Coronary artery (tissue), 2 donors: Measurements from ENCODE around the gene DPH6.
"Not testable (repeated sequence)": the region's sequence is repeated elsewhere in the genome, so short reads cannot be mapped to it uniquely, and the experiment has no call there.

Experiments
- DNase-seq: peaks from one replicate; pipeline ENCODE4 v3.0.0-alpha.2; 2017; ENCODE audit warnings: low spot score
- H3K27ac ChIP-seq, 2 donors: fragments of 200-600 bp; sonication (generic); one replicate each; pipeline ENCODE4 v1.5.1; 2016 to 2019
- H3K4me3 ChIP-seq: fragments of 200-600 bp; sonication (generic); 2 replicates; pipeline ENCODE4 v1.5.1; 2016; ENCODE audit warnings: mild to moderate bottlenecking, moderate library complexity
- TF ChIP-seq, protein P1 (sequence below): fragments of 200-600 bp; sonication (generic); IDR thresholded peaks from one replicate; pipeline ENCODE4 v1.5.1; 2019; ENCODE audit warnings: antibody characterized with exemption

Gene DPH6

DNA sequence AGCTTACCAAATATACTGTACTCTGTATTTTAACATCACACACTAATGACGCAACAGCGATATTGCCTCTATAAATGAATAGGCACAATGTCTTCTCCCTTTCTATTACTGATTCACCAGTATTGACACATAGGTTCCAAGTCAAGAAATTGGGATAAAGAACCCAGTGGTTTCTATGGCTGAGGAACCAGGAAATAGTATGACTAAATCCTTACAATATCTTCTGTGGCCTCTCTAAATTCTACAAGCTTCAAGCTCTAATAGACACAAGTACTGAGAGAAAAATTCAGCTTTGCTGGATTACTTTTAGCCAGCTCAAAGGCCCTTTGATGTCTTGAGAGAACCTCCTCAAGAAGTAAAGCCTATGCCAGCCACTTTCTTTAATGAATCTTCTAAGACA lies 162.5 kb downstream of the DPH6 start:
- no peak for DNase-seq
- TF ChIP-seq, protein P1, sequence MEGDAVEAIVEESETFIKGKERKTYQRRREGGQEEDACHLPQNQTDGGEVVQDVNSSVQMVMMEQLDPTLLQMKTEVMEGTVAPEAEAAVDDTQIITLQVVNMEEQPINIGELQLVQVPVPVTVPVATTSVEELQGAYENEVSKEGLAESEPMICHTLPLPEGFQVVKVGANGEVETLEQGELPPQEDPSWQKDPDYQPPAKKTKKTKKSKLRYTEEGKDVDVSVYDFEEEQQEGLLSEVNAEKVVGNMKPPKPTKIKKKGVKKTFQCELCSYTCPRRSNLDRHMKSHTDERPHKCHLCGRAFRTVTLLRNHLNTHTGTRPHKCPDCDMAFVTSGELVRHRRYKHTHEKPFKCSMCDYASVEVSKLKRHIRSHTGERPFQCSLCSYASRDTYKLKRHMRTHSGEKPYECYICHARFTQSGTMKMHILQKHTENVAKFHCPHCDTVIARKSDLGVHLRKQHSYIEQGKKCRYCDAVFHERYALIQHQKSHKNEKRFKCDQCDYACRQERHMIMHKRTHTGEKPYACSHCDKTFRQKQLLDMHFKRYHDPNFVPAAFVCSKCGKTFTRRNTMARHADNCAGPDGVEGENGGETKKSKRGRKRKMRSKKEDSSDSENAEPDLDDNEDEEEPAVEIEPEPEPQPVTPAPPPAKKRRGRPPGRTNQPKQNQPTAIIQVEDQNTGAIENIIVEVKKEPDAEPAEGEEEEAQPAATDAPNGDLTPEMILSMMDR, result no peak
- H3K27ac ChIP-seq, result no peak overlapping the region
- no peak overlapping the region for H3K4me3 ChIP-seq

DNA sequence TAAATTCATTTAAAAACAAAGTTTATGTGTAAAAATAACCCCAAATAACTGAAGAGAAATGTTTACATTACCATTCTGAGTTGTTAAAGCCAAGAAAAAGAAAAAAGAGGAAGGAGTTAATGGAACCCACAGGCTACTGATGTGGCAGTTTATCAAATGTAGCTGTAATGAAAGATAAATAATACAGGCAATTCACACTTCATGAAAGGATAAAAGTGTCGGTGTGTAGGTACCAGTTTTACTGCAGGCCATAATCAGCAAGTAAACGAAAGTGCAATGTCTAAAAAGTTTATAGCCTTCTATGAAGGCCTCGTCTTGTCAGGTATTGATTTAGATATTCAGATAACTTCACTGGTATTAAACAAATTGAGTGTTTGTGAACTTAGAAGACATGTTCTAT lies 164.6 kb downstream of the DPH6 start:
- Histone ChIP-seq H3K4me3 (no peak overlapping the region), H3K27ac (no peak overlapping the region)
- TF ChIP-seq, protein P1, result no peak
- DNase-seq, result no peak

DNA sequence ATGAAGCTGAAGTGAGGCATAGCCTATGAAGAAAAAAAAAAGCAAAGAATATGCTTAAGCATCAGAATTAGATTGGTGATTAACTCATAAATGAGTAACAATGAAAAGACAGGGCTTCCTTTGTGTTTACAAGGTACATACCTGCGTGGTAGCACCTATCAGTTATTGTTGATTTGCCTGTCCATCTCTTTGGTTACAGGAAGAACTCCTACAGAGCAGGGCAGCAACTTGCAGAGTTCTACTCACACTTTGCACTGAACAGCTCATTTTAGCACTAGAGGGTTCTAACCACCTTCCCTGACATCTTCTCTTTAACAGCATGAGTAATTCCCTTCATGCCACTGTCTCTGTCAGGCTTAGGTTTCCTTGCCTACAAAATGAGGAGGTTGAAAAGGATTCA lies 166.0 kb downstream of the DPH6 start:
- no peak for DNase-seq
- H3K27ac ChIP-seq, result no peak overlapping the region
- no peak overlapping the region for H3K4me3 ChIP-seq
- TF ChIP-seq, protein P1, result no peak

DNA sequence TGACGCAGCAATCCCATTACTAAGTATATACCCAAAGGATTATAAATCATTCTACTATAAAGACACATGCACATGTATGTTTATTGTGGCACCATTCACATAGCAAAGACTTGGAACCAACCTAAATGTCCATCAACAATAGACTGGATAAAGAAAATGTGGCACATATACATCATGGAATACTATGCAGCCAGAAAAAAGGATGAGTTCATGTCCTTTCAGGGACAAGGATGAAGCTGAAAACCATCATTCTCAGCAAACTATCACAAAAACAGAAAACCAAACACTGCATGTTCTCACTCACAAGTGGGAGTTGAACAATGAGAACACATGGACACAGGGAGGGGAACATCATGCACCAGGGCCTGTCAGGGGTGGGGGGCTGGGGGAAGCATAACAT lies 167.5 kb downstream of the DPH6 start:
- not testable (repeated sequence) for H3K4me3 ChIP-seq, DNase-seq, H3K27ac ChIP-seq

DNA sequence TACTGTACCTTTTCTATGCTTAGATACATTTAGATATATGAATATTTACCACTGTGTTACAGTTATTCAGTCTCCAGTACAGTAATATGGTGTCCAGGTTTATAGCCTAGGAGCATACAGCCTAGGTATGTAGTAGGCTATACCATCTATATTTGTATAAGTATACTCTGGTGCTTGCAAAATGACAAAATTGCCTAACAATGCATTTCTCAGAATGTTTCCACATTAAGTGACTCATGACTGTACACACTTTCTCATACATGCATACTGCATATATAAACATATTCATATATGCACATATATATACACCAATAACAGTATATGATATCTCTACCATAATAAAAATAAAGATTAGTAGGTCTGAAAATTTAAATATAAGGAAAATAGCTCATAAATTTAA lies 169.3 kb downstream of the DPH6 start:
- TF ChIP-seq, protein P1, result no peak

DNA sequence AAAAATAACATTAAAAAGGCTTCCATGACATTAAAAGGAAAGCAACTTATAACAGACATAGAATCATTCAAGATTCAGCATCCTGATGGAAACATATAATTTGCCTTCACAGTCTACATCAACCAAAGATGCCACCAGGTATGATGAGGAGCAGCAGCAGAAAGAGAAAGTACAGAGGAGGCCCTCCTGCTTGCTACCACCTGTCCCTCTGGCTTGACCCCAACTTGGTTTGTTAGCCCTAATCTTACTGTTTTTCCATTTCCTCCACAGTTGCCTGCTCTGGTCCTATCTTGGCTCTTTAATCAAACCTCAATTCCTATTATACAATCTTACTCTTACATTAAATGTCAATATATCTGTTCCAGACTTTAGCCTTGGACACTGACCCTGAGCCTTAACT lies 171.3 kb downstream of the DPH6 start:
- Histone ChIP-seq H3K27ac (no peak overlapping the region), H3K4me3 (no peak overlapping the region)
- TF ChIP-seq, protein P1, result no peak
- no peak for DNase-seq

More for the DNA sequence above, 169.3 kb downstream of the DPH6 start:
- H3K27ac ChIP-seq, result no peak overlapping the region
- no peak for DNase-seq
- H3K4me3 ChIP-seq, result no peak overlapping the region

DNA sequence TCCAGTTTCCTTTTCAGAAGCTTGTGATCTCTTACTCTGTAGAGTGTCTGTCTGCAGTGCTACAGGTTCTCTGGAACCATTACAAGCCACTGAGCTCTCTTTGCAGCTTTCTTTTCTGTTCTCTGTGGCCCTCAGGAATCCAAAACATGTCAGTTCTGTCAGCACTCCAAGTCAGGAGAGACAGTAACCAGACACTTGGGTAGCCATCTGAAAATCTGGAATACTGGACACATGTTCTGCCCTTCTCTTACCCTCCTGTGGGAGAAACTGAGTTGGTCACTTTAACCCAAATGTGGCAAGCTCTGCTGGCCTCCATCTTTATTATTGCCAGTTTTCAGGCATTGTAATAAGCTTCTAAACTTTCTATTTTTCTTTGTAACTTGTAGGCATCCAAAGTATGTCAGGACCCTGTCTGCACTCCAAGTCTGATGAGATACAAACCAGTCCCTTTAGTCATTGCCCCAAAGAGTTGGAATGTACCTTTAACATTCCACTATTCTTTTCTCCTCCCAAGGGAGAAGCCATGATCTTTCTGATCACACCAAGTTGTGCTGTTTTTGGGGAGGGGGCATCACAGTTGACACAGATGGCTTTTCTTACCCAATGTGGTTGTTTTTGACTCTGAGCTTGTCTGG lies 183.7 kb downstream of the DPH6 start:
- no peak overlapping the region for H3K4me3 ChIP-seq
- H3K27ac ChIP-seq, result no peak overlapping the region
- TF ChIP-seq, protein P1, result no peak
- no peak for DNase-seq
